Right ventricle myocardium superior (tissue), 1 donor: ENCODE data around the gene PCDHGB6. TPM values are rescaled to one million over a fixed set of nuclear protein-coding genes. Genes with fewer than 3 reads are reported as not detected.
"Not testable (repeated sequence)": the region's sequence is repeated elsewhere in the genome, so short reads cannot be mapped to it uniquely, and the experiment has no call there.

Experiments used
- ATAC-seq: fragments of 200-7000 bp; cut with Tn5 transposase; one replicate; pipeline ENCODE4 v1.9.1; 2020; ENCODE audit warnings: mild to moderate bottlenecking; ENCODE audit not compliant: poor library complexity
- DNase-seq: peaks from one replicate; pipeline ENCODE4 v3.0.0-alpha.2; 2020
- intact Hi-C: fragments of 100-400 bp; cut with DNase I; formaldehyde crosslinking; loops from one replicate; pipeline ENCODE4 v1.11.2; 2022
- total RNA-seq: library from RNA; stranded (reverse); fragmentation: NEBNext Ultra II Directional; extraction: Animal tissue kit (Norgen Biotek cat#: 25700); gene quantifications from one replicate; pipeline ENCODE4 v1.2.1, GENCODE V29; 2021
- donor health status: DM: no; HTN: yes; CAD: no; lungs with severe emphysema.

PCDHGB6 gene
- total RNA-seq, 1 donor from 2014 or later = 6.2 TPM

- DNase-seq (no peak), ATAC-seq (peak; percentile 73)
- intact Hi-C loops = loop anchor here (5.0 kb wide), 1 partner anchor 66 kb away; no protein-coding TSS in a partner anchor
Measured at GRCh38 chr5:141412854-141413539, 5.2 kb downstream of the PCDHGB6 start, which contains the start of gene PCDHGA10. Gene PCDHGA10, plus strand, starts transcription at chr5:141412987. Its CDS starts 189 bp downstream, at chr5:141413176.

DNA sequence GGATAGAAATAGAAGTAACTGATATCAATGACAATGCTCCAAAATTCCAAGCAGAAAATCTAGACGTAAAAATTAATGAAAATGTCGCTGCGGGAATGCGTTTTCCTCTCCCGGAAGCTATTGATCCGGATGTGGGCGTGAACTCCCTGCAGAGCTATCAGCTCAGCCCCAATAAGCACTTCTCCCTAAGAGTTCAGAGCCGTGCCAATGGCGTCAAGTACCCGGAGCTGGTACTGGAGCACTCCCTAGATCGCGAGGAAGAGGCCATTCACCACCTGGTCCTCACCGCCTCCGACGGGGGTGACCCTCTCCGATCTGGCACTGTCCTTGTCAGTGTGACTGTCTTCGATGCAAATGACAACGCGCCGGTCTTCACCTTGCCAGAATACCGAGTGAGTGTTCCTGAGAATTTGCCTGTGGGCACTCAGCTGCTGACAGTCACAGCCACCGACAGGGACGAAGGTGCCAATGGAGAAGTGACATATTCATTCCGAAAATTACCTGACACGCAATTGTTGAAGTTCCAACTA lies 5.8 kb downstream of the PCDHGB6 start:
- intact Hi-C loops = loop anchor here (5.0 kb wide), 1 partner anchor 66 kb away; no protein-coding TSS in a partner anchor
- DNase-seq = no peak
- ATAC-seq = peak; percentile 32

- not testable (repeated sequence) for ATAC-seq, DNase-seq
- intact Hi-C loops = loop anchor here (5.0 kb wide), 1 partner anchor 67 kb away; no protein-coding TSS in a partner anchor
Measured at GRCh38 chr5:141414548-141415274, 6.9 kb downstream of the PCDHGB6 start.

GRCh38 chr5:141415275-141415618 lies 7.4 kb downstream of the PCDHGB6 start:
- ATAC-seq, DNase-seq, intact Hi-C loops: not testable (repeated sequence)

DNA sequence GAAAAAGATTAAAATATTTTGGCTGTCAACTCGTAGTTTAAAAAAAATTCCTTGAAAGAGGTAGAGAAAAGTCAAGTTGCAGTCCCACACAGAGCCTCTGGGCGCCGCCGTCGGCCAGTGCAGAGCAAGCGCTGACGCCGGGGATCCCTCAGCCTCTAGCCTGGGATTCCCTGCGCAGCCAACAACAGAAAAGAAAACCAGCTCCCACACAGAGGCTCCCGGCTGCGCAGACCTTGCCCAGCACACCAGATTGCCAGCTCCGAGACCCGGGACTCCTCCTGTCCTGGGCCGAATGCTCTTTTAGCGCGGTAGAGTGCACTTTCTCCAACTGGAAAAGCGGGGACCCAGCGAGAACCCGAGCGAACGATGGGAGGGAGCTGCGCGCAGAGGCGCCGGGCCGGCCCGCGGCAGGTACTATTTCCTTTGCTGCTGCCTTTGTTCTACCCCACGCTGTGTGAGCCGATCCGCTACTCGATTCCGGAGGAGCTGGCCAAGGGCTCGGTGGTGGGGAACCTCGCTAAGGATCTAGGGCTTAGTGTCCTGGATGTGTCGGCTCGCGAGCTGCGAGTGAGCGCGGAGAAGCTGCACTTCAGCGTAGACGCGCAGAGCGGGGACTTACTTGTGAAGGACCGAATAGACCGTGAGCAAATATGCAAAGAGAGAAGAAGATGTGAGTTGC lies 9.8 kb downstream of the PCDHGB6 start, which contains the start of gene PCDHGB7:
Gene PCDHGB7 (plus strand): TSS at position 184 of the 679 bp plus-strand sequence. CDS start 183 bp downstream, at position 367.
- ATAC-seq (peak; percentile 90), DNase-seq (peak; percentile 88)
- intact Hi-C loops = loop anchor here (2.0 kb wide), 1 partner anchor 143 kb away; no protein-coding TSS in a partner anchor

DNA sequence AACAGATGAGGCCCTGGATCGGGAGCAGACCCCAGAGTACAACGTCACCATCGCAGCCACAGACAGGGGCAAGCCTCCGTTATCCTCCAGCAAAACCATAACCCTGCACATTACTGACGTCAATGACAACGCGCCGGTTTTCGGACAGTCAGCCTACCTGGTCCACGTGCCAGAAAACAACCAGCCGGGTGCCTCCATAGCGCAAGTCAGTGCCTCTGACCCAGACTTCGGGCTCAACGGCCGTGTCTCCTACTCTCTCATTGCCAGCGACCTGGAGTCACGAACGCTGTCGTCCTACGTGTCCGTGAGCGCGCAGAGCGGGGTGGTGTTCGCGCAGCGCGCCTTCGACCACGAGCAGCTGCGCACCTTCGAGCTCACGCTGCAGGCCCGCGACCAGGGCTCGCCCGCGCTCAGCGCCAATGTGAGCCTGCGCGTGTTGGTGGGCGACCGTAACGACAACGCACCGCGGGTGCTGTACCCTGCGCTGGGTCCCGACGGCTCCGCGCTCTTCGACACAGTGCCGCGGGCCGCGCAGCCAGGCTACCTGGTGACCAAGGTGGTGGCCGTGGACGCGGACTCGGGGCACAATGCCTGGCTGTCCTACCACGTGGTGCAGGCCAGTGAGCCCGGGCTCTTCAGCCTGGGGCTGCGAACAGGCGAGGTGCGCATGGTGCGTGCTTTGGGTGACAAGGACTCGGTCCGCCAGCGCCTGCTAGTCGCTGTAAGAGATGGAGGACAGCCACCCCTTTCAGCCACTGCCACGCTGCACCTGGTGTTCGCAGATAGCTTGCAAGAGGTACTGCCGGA lies 11.5 kb downstream of the PCDHGB6 start:
- DNase-seq (no peak), ATAC-seq (no peak)
- intact Hi-C loops = no loop called here

GRCh38 chr5:141420855-141421488 lies 13.2 kb downstream of the PCDHGB6 start, which contains the start of gene PCDHGA11:
Gene PCDHGA11, plus strand, starts transcription at chr5:141421051. Its CDS starts 177 bp downstream, at chr5:141421228.
- ATAC-seq (peak; percentile 41), DNase-seq (no peak)
- intact Hi-C loops = no loop called here

DNA sequence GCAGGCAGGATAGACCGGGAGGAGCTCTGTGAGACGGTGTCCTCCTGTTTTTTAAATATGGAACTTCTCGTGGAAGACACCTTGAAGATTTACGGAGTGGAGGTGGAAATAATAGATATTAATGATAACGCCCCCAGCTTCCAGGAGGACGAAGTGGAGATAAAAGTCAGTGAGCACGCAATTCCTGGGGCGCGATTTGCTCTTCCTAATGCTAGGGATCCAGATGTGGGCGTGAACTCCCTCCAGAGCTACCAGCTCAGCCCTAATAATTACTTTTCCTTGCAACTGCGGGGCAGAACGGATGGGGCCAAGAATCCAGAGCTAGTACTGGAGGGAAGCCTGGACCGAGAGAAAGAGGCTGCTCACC lies 13.7 kb downstream of the PCDHGB6 start:
- intact Hi-C loops = no loop called here
- DNase-seq = no peak
- ATAC-seq = no peak

GRCh38 chr5:141422742-141423291 lies 15.0 kb downstream of the PCDHGB6 start:
- intact Hi-C loops = no loop called here
- DNase-seq (no peak), ATAC-seq (no peak)

DNA sequence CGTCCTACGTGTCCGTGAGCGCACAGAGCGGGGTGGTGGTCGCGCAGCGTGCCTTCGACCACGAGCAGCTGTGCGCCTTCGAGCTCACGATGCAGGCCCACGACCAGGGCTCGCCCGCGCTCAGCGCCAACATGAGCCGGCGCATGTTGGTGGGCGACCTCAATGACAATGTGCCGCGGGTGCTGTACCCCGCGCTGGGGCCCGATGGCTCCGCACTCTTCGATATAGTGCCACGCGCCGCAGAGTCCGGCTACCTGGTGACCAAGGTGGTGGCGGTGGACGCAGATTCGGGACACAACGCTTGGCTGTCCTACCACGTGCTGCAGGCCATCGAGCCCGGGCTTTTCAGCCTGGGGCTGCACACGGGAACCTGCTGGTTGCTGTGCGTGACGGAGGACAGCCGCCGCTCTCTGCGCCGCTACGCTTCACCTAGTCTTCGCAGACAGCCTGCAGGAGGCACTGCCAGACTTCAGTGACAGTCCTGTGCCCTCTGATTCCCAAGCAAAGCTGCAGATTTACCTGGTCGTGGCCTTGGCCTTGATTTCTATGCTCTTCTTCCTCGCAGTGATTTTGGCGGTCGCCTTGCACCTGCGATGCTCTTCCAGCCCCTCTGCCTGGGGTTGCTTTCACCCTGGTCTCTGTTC lies 20.1 kb downstream of the PCDHGB6 start:
- no peak for ATAC-seq
- DNase-seq = no peak
- intact Hi-C loops = loop anchor here (5.0 kb wide), 1 partner anchor 99 kb away; no protein-coding TSS in a partner anchor

DNA sequence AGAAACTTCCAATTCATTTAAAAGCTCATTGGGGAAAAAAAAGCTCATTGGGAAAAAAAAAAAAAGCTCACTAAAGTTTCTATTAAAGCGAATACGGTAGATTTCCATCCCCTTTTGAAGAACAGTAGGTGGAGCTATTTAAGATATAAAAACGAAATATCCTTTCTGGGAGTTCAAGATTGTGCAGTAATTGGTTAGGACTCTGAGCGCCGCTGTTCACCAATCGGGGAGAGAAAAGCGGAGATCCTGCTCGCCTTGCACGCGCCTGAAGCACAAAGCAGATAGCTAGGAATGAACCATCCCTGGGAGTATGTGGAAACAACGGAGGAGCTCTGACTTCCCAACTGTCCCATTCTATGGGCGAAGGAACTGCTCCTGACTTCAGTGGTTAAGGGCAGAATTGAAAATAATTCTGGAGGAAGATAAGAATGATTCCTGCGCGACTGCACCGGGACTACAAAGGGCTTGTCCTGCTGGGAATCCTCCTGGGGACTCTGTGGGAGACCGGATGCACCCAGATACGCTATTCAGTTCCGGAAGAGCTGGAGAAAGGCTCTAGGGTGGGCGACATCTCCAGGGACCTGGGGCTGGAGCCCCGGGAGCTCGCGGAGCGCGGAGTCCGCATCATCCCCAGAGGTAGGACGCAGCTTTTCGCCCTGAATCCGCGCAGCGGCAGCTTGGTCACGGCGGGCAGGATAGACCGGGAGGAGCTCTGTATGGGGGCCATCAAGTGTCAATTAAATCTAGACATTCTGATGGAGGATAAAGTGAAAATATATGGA lies 22.7 kb downstream of the PCDHGB6 start, which contains the start of gene PCDHGA12:
Gene PCDHGA12 (plus strand): TSS at position 176 of the 782 bp plus-strand sequence. CDS start 253 bp downstream, at position 429.
- intact Hi-C loops = no loop called here
- DNase-seq = no peak
- ATAC-seq = peak; percentile 91

DNA sequence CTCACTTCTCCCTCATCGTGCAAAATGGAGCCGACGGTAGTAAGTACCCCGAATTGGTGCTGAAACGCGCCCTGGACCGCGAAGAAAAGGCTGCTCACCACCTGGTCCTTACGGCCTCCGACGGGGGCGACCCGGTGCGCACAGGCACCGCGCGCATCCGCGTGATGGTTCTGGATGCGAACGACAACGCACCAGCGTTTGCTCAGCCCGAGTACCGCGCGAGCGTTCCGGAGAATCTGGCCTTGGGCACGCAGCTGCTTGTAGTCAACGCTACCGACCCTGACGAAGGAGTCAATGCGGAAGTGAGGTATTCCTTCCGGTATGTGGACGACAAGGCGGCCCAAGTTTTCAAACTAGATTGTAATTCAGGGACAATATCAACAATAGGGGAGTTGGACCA lies 23.5 kb downstream of the PCDHGB6 start:
- intact Hi-C loops = no loop called here
- no peak for DNase-seq
- peak; percentile 38 for ATAC-seq

DNA sequence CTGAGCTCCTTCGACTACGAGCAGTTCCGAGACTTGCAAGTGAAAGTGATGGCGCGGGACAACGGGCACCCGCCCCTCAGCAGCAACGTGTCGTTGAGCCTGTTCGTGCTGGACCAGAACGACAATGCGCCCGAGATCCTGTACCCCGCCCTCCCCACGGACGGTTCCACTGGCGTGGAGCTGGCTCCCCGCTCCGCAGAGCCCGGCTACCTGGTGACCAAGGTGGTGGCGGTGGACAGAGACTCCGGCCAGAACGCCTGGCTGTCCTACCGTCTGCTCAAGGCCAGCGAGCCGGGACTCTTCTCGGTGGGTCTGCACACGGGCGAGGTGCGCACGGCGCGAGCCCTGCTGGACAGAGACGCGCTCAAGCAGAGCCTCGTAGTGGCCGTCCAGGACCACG lies 24.5 kb downstream of the PCDHGB6 start:
- ATAC-seq, DNase-seq, intact Hi-C loops: not testable (repeated sequence)

DNA sequence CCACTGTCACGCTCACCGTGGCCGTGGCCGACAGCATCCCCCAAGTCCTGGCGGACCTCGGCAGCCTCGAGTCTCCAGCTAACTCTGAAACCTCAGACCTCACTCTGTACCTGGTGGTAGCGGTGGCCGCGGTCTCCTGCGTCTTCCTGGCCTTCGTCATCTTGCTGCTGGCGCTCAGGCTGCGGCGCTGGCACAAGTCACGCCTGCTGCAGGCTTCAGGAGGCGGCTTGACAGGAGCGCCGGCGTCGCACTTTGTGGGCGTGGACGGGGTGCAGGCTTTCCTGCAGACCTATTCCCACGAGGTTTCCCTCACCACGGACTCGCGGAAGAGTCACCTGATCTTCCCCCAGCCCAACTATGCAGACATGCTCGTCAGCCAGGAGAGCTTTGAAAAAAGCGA lies 24.9 kb downstream of the PCDHGB6 start:
- DNase-seq, ATAC-seq, intact Hi-C loops: not testable (repeated sequence)

DNA sequence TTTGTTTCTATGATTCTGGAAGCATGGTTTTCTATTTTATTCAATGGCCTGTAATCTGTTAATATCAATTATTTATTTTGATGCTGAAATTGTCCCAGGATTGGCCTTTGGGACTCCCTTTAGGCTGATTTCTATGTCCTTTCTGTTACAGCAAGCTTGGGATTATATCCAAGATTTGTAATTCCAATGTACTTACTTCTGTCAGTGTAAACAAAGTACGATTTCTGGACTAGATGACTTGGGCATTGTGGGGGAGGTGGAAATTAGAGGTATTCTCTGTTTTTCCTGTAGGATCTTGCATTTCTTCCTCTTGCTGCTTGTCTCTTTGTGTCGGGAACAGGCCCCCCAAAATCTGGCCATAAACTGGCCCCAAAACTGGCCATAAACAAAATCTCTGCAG lies 26.2 kb downstream of the PCDHGB6 start:
- no peak for ATAC-seq
- DNase-seq = no peak
- intact Hi-C loops = no loop called here

DNA sequence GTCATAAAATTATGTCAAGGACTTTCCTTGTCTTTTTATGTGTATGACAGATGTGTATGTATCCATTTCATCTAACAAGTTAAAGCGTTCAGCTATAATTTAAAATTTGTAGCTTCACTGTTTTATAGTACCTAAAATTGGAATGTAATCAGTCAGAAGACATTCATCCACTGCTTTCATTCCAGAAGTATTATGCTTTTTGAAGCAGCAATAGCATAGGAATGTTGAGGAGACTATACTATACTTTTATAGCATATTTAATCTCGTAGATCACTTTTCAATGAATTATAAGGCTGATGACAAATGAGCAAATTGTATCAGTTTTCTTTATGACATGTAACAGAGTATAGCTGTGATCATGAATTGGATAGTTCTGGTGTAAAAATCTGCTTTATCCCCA lies 29.4 kb downstream of the PCDHGB6 start:
- ATAC-seq (no peak), DNase-seq (no peak)
- intact Hi-C loops = no loop called here
